HEK293T (cell line): ENCODE results near the gene PTPN4.

Source experiments
- ARNT ChIP-seq: fragments of 450-650 bp; IDR thresholded peaks from 2 replicates; pipeline ENCODE4 v1.6.1; 2017; ENCODE audit warnings: mild to moderate bottlenecking
- BHLHE40 ChIP-seq: fragments of 450-650 bp; IDR thresholded peaks from 2 replicates; pipeline ENCODE4 v1.6.1; 2016; ENCODE audit warnings: mild to moderate bottlenecking, moderate library complexity, borderline replicate concordance
- ELF4 ChIP-seq: fragments of 450-650 bp; IDR thresholded peaks from 2 replicates; pipeline ENCODE4 v1.6.1; 2017; ENCODE audit warnings: antibody characterized with exemption
- L3MBTL2 ChIP-seq: fragments of 450-650 bp; conservative IDR thresholded peaks from 2 replicates; pipeline ENCODE4 v1.6.1; 2016; ENCODE audit warnings: mild to moderate bottlenecking
- NFRKB ChIP-seq: fragments of 450-650 bp; IDR thresholded peaks from 2 replicates; pipeline ENCODE4 v1.6.1; 2016; ENCODE audit warnings: mild to moderate bottlenecking, moderate library complexity
- SP1 ChIP-seq: fragments of 450-650 bp; IDR thresholded peaks from 2 replicates; pipeline ENCODE4 v1.6.1; 2017
- SUZ12 ChIP-seq: fragments of 450-650 bp; IDR thresholded peaks from 2 replicates; pipeline ENCODE4 v1.6.1; 2016; ENCODE audit warnings: mild to moderate bottlenecking
- TARDBP ChIP-seq: fragments of 450-650 bp; IDR thresholded peaks from 2 replicates; pipeline ENCODE4 v1.6.1; 2016
- ZNF384 ChIP-seq: fragments of 450-650 bp; IDR thresholded peaks from 2 replicates; pipeline ENCODE4 v1.6.1; 2016

DNA sequence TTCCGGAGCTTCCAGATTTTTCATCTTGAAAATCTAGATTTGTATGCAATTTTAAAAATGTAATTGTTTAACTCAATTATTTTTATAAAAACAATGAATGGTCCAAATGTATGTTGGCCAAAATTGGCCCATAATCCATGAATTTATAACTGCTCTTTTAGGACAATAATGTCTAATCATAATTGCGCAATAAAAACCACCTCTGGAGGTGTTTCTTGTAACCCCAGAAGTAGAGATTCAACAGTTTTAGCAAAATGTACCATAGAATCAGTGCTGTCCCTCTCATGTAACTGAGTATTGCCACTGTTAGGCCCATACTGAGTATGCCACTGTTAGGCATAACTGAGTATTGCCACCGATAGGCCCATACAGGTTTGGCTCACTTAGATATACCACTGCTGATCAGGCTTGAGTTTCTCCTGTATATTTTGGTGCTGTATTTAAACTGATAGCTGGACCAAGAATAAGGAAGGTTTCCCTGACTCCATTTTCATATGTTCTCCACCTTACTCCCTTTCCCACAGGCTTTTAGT is 182.3 kb downstream of the PTPN4 start:
- TF ChIP-seq BHLHE40 (no peak), ELF4 (no peak), ARNT (no peak), TARDBP (no peak), NFRKB (no peak), SP1 (no peak), ZNF384 (no peak), L3MBTL2 (no peak), SUZ12 (no peak)
